ENCODE results near the gene SF3B3.

Gene SF3B3

DNA sequence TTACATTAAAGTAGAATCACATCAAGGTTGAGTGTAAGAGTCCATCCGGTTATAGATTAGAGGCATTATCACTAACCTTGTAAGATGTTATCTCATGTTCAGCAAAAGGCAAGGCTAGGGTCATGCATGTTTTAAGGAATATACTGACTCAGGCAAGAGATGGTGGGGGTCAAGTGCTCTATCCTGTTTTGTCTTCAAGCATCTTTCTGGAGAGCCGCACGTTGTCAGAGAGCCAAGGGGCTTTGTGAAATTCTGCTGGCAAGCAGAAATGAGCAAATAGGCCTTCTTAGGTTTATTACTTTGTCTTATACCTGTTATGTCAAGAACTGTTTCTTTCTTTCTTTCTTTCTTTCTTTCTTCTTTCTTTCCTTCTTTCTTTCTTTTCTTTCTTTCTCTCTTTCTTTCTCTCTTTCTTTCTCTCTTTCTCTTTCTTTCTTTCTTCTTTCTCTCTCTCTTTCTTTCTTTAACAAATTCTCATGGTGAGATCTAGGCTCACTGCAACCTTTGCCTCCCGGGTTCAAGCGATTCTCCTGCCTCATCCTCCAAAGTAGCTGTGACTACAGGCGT is 75.4 kb downstream of the SF3B3 start:
- no peak overlapping the region for H3K4me3 ChIP-seq (ENCODE audit: insufficient read depth, low read depth, low read length, poor library complexity, severe bottlenecking)
- H3K27me3 ChIP-seq (replicated peaks; ENCODE audit: control insufficient read depth, insufficient read depth, low read length, poor library complexity, severe bottlenecking): no peaks in the 10 kb centered on the region
- no peaks in the 10 kb centered on the region for H3K36me3 ChIP-seq (ENCODE audit: control insufficient read depth, insufficient read depth, low read length)
- H3K9me3 ChIP-seq (ENCODE audit: control insufficient read depth, low read length): no peaks in the 10 kb centered on the region
- H3K27ac ChIP-seq (ENCODE audit: insufficient read depth, low read length, poor library complexity, severe bottlenecking): no peak overlapping the region
- DNase-seq: no peak
- H3K4me1 ChIP-seq (ENCODE audit: control insufficient read depth, insufficient read depth, low read length, poor library complexity, severe bottlenecking): no peaks in the 10 kb centered on the region

GRCh38 chr16:70600730-70601129 is 77.1 kb downstream of the SF3B3 start:
- no peaks in the 10 kb centered on the region for H3K36me3 ChIP-seq (ENCODE audit: control insufficient read depth, insufficient read depth, low read length)
- H3K4me1 ChIP-seq (ENCODE audit: control insufficient read depth, insufficient read depth, low read length, poor library complexity, severe bottlenecking): no peaks in the 10 kb centered on the region
- H3K9me3 ChIP-seq (ENCODE audit: control insufficient read depth, low read length): no peaks in the 10 kb centered on the region
- H3K4me3 ChIP-seq (ENCODE audit: insufficient read depth, low read depth, low read length, poor library complexity, severe bottlenecking): no peak overlapping the region
- no peak for DNase-seq
- H3K27me3 ChIP-seq (replicated peaks; ENCODE audit: control insufficient read depth, insufficient read depth, low read length, poor library complexity, severe bottlenecking): no peaks in the 10 kb centered on the region
- H3K27ac ChIP-seq (ENCODE audit: insufficient read depth, low read length, poor library complexity, severe bottlenecking): no peak overlapping the region

DNA sequence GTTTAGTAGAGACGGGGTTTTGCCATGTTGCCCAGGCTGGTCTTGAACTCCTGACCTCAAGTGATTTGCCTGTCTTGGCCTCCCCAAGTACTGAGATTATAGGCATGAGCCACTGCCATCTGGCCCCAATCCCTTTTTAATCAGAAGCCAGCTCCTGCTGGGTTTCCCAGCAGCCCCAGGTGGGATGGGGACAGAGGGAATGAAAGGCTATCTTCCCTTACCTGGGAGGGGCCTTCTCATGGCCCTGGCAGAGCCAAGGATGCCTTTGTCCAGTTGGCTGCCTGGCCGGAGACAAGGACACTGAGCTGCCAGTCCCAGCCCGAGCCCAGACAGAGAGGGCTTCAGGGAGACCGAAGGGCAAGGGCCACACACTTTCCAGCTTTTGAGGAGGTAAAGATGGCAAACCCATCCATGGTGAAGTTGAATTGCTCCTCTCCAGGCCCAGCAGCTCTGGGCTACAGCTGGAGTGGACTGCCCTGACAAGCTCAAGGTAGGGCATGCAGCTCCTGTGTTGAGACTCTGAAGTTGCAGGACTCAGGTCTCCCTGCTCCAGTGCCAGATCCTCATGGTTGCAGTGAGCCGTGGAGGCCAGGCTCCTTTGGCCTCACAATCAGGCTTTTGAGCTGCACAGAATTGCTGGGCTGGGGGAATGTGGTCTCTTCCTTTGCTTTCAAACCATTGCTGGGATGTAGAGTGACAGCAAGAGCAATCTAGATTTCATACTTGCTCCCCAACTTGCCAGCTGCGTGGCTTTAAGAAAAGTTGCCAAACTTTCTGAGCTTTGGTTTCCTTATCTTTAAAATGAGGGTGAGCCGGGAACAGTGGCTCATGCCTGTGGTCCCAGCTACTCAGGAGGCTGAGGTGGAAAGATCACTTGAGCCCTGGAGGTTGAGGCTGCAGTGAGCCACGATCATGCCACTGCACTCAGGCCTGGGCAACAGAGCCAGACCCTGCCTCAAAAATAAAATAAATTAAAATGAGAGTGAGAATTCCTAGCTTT is 78.3 kb downstream of the SF3B3 start:
- H3K9me3 ChIP-seq (ENCODE audit: control insufficient read depth, low read length): no peaks in the 10 kb centered on the region
- no peaks in the 10 kb centered on the region for H3K27me3 ChIP-seq (replicated peaks; ENCODE audit: control insufficient read depth, insufficient read depth, low read length, poor library complexity, severe bottlenecking)
- no peak overlapping the region for H3K27ac ChIP-seq (ENCODE audit: insufficient read depth, low read length, poor library complexity, severe bottlenecking)
- H3K4me3 ChIP-seq (ENCODE audit: insufficient read depth, low read depth, low read length, poor library complexity, severe bottlenecking): no peak overlapping the region
- no peaks in the 10 kb centered on the region for H3K4me1 ChIP-seq (ENCODE audit: control insufficient read depth, insufficient read depth, low read length, poor library complexity, severe bottlenecking)
- DNase-seq: no peak
- no peaks in the 10 kb centered on the region for H3K36me3 ChIP-seq (ENCODE audit: control insufficient read depth, insufficient read depth, low read length)

DNA sequence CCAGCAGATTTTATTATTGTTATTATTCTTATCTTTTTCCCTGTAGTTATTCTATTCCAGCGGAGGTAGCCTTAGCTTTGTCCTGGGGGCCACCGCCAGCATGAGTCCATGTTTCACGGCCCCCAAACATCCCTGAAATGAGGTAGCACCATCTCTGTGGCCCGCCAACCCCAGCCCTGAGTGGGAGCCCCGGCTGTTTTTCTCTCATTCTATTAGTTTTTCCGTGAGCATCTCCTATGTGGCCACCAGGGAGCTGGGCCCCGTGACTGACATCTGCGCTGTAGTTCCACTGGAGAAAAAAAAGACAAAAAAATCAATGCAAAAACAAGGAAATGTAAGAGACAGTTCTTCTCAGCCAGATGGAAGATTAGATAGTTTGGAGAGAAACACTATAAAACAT is 79.2 kb downstream of the SF3B3 start:
- no peak for DNase-seq
- Histone ChIP-seq H3K4me1 (ENCODE audit: control insufficient read depth, insufficient read depth, low read length, poor library complexity, severe bottlenecking) (no peaks in the 10 kb centered on the region), H3K9me3 (ENCODE audit: control insufficient read depth, low read length) (no peaks in the 10 kb centered on the region), H3K4me3 (ENCODE audit: insufficient read depth, low read depth, low read length, poor library complexity, severe bottlenecking) (no peak overlapping the region), H3K27ac (ENCODE audit: insufficient read depth, low read length, poor library complexity, severe bottlenecking) (no peak overlapping the region), H3K27me3 (replicated peaks; ENCODE audit: control insufficient read depth, insufficient read depth, low read length, poor library complexity, severe bottlenecking) (no peaks in the 10 kb centered on the region), H3K36me3 (ENCODE audit: control insufficient read depth, insufficient read depth, low read length) (no peaks in the 10 kb centered on the region)

- no peak overlapping the region for H3K4me3 ChIP-seq (ENCODE audit: insufficient read depth, low read depth, low read length, poor library complexity, severe bottlenecking)
- no peak for DNase-seq
- no peaks in the 10 kb centered on the region for H3K36me3 ChIP-seq (ENCODE audit: control insufficient read depth, insufficient read depth, low read length)
- H3K27me3 ChIP-seq (replicated peaks; ENCODE audit: control insufficient read depth, insufficient read depth, low read length, poor library complexity, severe bottlenecking): no peaks in the 10 kb centered on the region
- H3K9me3 ChIP-seq (ENCODE audit: control insufficient read depth, low read length): no peaks in the 10 kb centered on the region
- H3K4me1 ChIP-seq (ENCODE audit: control insufficient read depth, insufficient read depth, low read length, poor library complexity, severe bottlenecking): no peaks in the 10 kb centered on the region
- no peak overlapping the region for H3K27ac ChIP-seq (ENCODE audit: insufficient read depth, low read length, poor library complexity, severe bottlenecking)
These were observed 81.0 kb downstream of the SF3B3 start for GRCh38 chr16:70604407-70605282.

GRCh38 chr16:70605283-70605657 is 81.7 kb downstream of the SF3B3 start:
- Histone ChIP-seq H3K9me3 (ENCODE audit: control insufficient read depth, low read length) (no peaks in the 10 kb centered on the region), H3K4me3 (ENCODE audit: insufficient read depth, low read depth, low read length, poor library complexity, severe bottlenecking) (no peak overlapping the region), H3K4me1 (ENCODE audit: control insufficient read depth, insufficient read depth, low read length, poor library complexity, severe bottlenecking) (no peaks in the 10 kb centered on the region), H3K27ac (ENCODE audit: insufficient read depth, low read length, poor library complexity, severe bottlenecking) (no peak overlapping the region), H3K27me3 (replicated peaks; ENCODE audit: control insufficient read depth, insufficient read depth, low read length, poor library complexity, severe bottlenecking) (no peaks in the 10 kb centered on the region), H3K36me3 (ENCODE audit: control insufficient read depth, insufficient read depth, low read length) (no peaks in the 10 kb centered on the region)
- DNase-seq: no peak

- no peaks in the 10 kb centered on the region for H3K9me3 ChIP-seq (ENCODE audit: control insufficient read depth, low read length)
- DNase-seq: no peak
- no peaks in the 10 kb centered on the region for H3K27me3 ChIP-seq (replicated peaks; ENCODE audit: control insufficient read depth, insufficient read depth, low read length, poor library complexity, severe bottlenecking)
- no peaks in the 10 kb centered on the region for H3K36me3 ChIP-seq (ENCODE audit: control insufficient read depth, insufficient read depth, low read length)
- H3K4me1 ChIP-seq (ENCODE audit: control insufficient read depth, insufficient read depth, low read length, poor library complexity, severe bottlenecking): no peaks in the 10 kb centered on the region
- H3K4me3 ChIP-seq (ENCODE audit: insufficient read depth, low read depth, low read length, poor library complexity, severe bottlenecking): no peak overlapping the region
- H3K27ac ChIP-seq (ENCODE audit: insufficient read depth, low read length, poor library complexity, severe bottlenecking): no peak overlapping the region
These were observed 84.9 kb downstream of the SF3B3 start for GRCh38 chr16:70608521-70608920.

GRCh38 chr16:70610273-70611223 is 86.9 kb downstream of the SF3B3 start:
- Histone ChIP-seq H3K4me1 (ENCODE audit: control insufficient read depth, insufficient read depth, low read length, poor library complexity, severe bottlenecking) (no peaks in the 10 kb centered on the region), H3K27me3 (replicated peaks; ENCODE audit: control insufficient read depth, insufficient read depth, low read length, poor library complexity, severe bottlenecking) (no peaks in the 10 kb centered on the region), H3K4me3 (ENCODE audit: insufficient read depth, low read depth, low read length, poor library complexity, severe bottlenecking) (no peak overlapping the region), H3K27ac (ENCODE audit: insufficient read depth, low read length, poor library complexity, severe bottlenecking) (no peak overlapping the region), H3K36me3 (ENCODE audit: control insufficient read depth, insufficient read depth, low read length) (no peaks in the 10 kb centered on the region), H3K9me3 (ENCODE audit: control insufficient read depth, low read length) (no peaks in the 10 kb centered on the region)
- no peak for DNase-seq

- Histone ChIP-seq H3K27me3 (replicated peaks; ENCODE audit: control insufficient read depth, insufficient read depth, low read length, poor library complexity, severe bottlenecking) (no peaks in the 10 kb centered on the region), H3K4me1 (ENCODE audit: control insufficient read depth, insufficient read depth, low read length, poor library complexity, severe bottlenecking) (no peaks in the 10 kb centered on the region), H3K9me3 (ENCODE audit: control insufficient read depth, low read length) (no peaks in the 10 kb centered on the region), H3K27ac (ENCODE audit: insufficient read depth, low read length, poor library complexity, severe bottlenecking) (no peak overlapping the region), H3K4me3 (ENCODE audit: insufficient read depth, low read depth, low read length, poor library complexity, severe bottlenecking) (no peak overlapping the region), H3K36me3 (ENCODE audit: control insufficient read depth, insufficient read depth, low read length) (no peaks in the 10 kb centered on the region)
- no peak for DNase-seq
These were observed 87.6 kb downstream of the SF3B3 start for GRCh38 chr16:70611224-70611598.

Measured in effector memory CD4-positive, alpha-beta T cell (primary cell).